GM19025 (cell line): ENCODE measurements around the gene H1-8.
"Not testable (repeated sequence)": the region's sequence is repeated elsewhere in the genome, so short reads cannot be mapped to it uniquely, and the experiment has no call there.

ENCODE experiments used
- ATAC-seq: cut with Tn5 transposase; IDR thresholded peaks from one replicate; pipeline ENCODE4 v1.9.1; 2021; ENCODE audit warnings: mild to moderate bottlenecking, low read depth, moderate library complexity; ENCODE audit not compliant: unreplicated experiment

Gene H1-8, protein sequence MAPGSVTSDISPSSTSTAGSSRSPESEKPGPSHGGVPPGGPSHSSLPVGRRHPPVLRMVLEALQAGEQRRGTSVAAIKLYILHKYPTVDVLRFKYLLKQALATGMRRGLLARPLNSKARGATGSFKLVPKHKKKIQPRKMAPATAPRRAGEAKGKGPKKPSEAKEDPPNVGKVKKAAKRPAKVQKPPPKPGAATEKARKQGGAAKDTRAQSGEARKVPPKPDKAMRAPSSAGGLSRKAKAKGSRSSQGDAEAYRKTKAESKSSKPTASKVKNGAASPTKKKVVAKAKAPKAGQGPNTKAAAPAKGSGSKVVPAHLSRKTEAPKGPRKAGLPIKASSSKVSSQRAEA

GRCh38 chr3:129543156-129543790 lies at the start of gene H1-8:
Gene H1-8, plus strand, starts transcription at chr3:129543175. Its CDS starts 44 bp downstream, at chr3:129543219.
- no peak for ATAC-seq

DNA sequence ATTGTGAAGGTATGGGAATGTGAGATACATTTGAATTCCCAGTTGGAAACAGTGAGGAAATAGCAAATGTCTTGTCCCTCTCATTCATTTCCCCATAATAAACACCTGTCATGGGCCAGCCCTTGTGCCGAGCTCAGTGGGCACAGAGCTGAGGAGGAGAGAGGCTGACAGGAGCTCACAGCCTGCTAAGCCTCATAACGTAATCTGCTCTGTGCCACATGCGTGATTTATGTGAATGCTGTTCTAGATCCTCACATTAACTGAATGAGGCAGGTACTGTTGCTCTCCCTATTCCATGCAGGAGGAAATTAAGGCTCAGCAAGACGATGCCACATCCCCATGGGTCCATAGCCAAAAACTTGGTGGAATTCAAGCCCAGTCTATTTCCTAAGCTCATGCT lies 49.8 kb upstream of the H1-8 start:
- no peak for ATAC-seq

DNA sequence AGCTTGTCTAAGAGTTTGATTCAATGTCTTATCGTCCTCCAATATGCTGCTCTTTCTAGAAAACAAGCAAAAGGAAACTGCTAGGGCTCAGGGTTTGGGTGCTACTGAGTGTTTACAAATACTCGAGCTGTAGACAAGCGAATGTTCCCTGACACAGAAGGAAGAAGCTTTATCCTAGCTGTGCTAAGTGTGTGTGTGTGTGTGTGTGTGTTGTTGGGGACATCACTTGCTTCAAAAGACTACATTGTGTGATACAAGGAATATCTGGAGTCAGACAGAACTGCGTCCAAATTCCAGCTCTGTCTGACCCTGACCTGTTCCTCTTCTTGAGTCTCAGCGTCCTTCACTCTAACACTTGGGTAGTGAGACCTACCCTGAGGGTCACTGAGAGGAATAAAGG lies 48.5 kb upstream of the H1-8 start:
- ATAC-seq: not testable (repeated sequence)

GRCh38 chr3:129495006-129495639 lies 47.9 kb upstream of the H1-8 start:
- not testable (repeated sequence) for ATAC-seq

DNA sequence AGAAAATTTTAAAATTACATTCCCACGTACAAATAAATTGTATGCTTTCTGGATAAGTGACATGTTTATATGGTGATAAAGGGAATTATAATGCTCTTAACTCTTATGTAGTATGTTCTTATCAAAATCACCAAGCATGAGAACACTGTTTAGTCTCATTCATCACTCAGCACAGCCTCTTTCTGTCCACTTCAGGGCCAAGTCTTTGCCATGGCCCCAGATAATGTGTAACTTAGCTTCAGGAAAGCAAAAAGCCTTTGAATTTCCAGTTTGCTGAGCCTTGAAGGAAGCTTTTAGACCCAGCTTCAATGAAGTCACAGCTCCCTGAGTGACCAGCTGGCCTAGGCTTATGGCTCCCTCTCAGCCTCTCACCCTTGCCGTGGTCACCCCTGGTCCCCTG lies 45.1 kb upstream of the H1-8 start:
- not testable (repeated sequence) for ATAC-seq

DNA sequence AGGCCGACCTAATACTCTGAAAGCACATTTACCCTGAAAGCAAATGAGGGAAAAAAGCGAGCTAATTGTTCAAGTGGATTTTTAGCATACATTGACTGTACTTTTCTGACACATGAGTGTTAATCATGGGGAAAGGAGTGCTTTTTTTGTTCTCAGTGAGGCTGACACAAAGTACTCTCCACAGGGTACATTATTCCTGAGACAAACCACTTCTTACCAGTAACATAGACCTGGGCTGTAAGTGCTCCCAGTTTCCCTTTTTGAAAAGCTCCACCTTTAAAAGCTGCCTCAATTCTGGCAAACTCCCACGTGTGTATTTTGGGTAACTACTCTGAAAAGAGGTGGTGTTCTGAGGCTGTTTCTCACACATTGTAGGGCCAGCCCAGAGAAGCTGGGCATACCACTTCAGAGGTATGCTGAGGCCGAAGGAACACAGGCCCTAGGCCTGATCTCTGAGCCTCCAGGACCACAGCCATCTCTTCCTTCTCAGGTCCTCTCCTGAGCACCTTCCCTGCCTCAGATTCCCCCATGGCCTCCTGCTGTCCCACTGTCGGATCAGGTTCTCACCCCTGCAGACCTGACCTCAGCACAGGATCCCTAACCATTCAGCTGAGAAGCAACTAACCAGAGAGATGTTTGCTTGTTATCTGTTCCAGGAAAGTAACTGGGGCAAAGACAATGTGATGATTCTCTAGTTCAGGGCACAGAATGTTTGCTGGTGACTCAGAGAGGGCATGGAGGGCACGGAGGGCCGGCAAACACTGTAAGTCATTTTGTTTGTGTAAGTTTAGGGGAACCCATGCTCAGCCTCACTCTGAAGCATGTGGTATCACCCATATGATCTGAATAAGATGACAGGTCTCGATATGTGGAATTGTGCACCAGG lies 44.1 kb upstream of the H1-8 start:
- not testable (repeated sequence) for ATAC-seq

GRCh38 chr3:129499604-129500333 lies 43.2 kb upstream of the H1-8 start:
- not testable (repeated sequence) for ATAC-seq

- no peak for ATAC-seq
These were observed 42.7 kb upstream of the H1-8 start for GRCh38 chr3:129500334-129500658.

GRCh38 chr3:129501630-129502029 lies 41.3 kb upstream of the H1-8 start:
- ATAC-seq: no peak

- no peak for ATAC-seq
These were observed 40.1 kb upstream of the H1-8 start for GRCh38 chr3:129502641-129503408.

DNA sequence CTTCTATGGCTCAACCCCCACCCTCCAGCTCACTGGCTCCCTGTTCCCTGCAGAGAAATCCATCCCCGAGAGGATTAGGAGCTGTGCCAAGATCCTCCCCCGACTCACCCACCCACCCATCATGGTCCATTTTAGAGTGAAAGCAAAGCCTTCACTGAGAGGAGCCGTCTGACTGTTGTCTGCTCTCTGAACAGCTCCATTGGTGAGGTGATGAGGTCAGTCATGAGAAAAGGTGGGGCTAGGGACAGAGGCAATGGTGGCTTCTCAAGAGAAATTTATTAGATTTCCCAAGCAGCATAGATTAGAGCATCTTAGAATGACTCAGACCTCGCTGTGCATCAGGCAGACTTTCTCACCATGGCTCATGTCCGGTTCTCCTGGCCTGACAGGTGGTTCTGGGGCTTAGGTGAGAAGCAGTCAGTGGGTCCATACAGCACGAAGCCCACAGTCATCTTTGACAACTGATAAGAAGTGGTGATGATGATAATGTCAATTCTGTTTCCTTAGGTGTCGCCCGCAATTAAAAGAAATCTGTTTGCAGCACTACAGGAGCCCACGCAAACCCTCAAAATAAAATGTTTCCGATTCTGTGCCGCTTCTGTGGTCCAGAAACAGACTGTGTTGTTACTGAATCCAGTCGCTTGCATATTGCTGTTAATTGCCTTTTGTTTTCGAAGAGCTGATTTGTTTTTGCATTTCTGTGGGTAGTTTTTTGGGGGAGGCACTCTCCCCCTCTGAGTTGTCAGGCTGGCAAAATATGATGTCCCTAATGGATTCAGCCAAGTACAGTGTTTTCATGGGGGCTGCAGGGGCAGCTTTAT lies 39.3 kb upstream of the H1-8 start:
- ATAC-seq: no peak

GRCh38 chr3:129504471-129505100 lies 38.4 kb upstream of the H1-8 start:
- ATAC-seq: no peak

DNA sequence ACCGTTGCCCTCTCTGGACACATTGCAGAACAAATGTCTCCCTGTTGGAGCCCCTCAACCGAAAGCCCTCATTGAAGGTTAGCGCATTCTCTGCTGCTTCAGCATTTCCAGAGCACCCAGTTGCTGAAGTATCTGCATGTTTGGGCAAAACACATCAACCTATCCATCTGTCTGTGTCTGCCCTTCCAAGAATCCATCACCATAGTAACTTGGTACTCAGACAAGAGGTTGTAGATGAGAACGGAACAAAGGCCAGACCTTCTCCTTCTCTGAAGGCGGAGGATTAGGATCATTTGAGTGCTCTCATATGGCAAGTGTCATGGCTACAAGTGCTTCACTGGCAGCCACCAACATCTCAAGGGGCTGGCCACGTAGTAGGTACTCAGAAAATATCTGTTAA lies 37.6 kb upstream of the H1-8 start:
- no peak for ATAC-seq

- no peak for ATAC-seq
These were observed 36.7 kb upstream of the H1-8 start for GRCh38 chr3:129506231-129506742.

- no peak for ATAC-seq
These were observed 35.7 kb upstream of the H1-8 start for GRCh38 chr3:129507181-129507831.

DNA sequence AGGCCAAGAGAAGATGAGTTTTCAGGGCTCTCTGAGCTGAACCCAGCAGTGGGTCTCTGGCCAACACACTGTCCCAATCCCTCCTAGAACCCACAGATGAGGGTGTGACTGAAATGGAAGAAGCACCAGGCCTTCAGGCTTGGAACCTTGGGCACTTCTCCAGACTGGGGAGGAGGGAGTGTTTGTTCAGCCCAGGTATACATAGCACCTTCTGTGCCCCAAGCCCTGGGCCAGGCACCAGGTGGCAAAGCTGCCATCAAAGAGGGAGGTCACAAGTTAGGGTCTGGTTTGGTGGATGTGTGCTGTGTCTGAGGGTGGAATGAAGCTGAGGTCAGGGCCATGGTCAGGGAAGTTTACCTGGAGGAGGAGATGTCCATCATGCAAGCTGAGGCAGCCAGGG lies 30.4 kb upstream of the H1-8 start:
- no peak for ATAC-seq

DNA sequence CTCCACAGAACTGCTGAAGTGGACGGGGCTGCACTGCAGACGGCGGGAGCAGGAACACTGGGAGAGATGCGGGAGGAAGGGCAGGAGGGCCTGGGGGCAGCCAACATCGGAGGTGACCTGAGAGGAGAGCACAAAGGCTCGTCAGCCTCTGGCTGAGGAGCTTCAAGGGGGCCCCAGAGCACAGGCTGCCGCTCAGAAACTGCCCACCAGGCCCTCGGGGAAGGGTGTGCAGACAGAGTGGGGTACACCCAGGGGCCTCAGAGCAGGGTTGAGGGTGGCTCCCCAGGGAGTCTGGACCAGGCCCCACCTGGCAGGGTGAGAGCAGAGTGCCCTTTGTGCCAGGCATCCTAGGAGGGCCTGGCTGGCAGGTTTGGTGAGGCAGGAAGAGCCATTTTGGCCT lies 29.3 kb upstream of the H1-8 start:
- no peak for ATAC-seq
